ENCODE results near the gene NKX1-2. TPM values are rescaled to one million over a fixed set of nuclear protein-coding genes. Genes with fewer than 3 reads are reported as not detected.
A peak's percentile ranks its signal among the peaks of the same experiment; 100 is the strongest.

NKX1-2 gene
- total and polyA plus RNA-seq, 10 donors, result not detected

GRCh38 chr10:124451276-124451675, 1.4 kb upstream of the NKX1-2 start:
- intact Hi-C loops (cut with DNase I; ENCODE audit: low total_unique reads), result no loop called here
- no peak for TF ChIP-seq POLR2A (IDR thresholded peaks at IDR 0.05)
- TF ChIP-seq CTCF (IDR thresholded peaks at IDR 0.05 in 8 of 11, conservative IDR thresholded peaks at IDR 0.05 in 3 of 11), result no peak
- no peak for TF ChIP-seq POLR2AphosphoS5 (IDR thresholded peaks at IDR 0.05)
- Histone ChIP-seq H3K4me1 (peaks cover 22 to 43% (median 37%) of the 10 kb centered on the region in 6 donors), H3K4me3 (no peak overlapping the region), H3K9me3 (no peaks in the 10 kb centered on the region), H3K27me3 (replicated peaks in 1 of 7) (peaks cover 0 to 100% (median 67%) of the 10 kb centered on the region in 7 donors), H3K36me3 (no peaks in the 10 kb centered on the region), H3K27ac (no peak overlapping the region)
- no peak for DNase-seq
- 14 to 26% (median 21%) methylated on average over 6 of the region's 6 CpGs for WGBS, 5 donors

GRCh38 chr10:124450783-124451057, 885 bp upstream of the NKX1-2 start:
- intact Hi-C loops (cut with DNase I; ENCODE audit: low total_unique reads), result no loop called here
- no peaks in the 10 kb centered on the region for H3K36me3 ChIP-seq
- no peak for DNase-seq
- H3K27ac ChIP-seq, result no peak overlapping the region
- WGBS, 5 donors, result 10 to 29% (median 13%) methylated on average over 3 to 5 of the region's 5 CpGs
- peaks cover 22 to 43% (median 37%) of the 10 kb centered on the region in 6 donors for H3K4me1 ChIP-seq
- peak overlapping the region in 1 of 8 donors; percentile 17 for H3K4me3 ChIP-seq
- H3K9me3 ChIP-seq, result no peaks in the 10 kb centered on the region
- TF ChIP-seq CTCF (IDR thresholded peaks at IDR 0.05 in 8 of 11, conservative IDR thresholded peaks at IDR 0.05 in 3 of 11), result no peak
- TF ChIP-seq POLR2A (IDR thresholded peaks at IDR 0.05), result no peak
- TF ChIP-seq POLR2AphosphoS5 (IDR thresholded peaks at IDR 0.05), result no peak
- H3K27me3 ChIP-seq (replicated peaks in 1 of 7), result peaks cover 0 to 100% (median 73%) of the 10 kb centered on the region in 7 donors

- H3K4me3 ChIP-seq, result peak overlapping the region in 6 of 8 donors; percentile 0 to 59 (median 16)
These were observed 444 bp downstream of the NKX1-2 start for GRCh38 chr10:124449170-124450011.

More at GRCh38 chr10:124449170-124450011, 444 bp downstream of the NKX1-2 start:
- H3K27ac ChIP-seq, result no peak overlapping the region
- H3K36me3 ChIP-seq, result no peaks in the 10 kb centered on the region
- no peak for DNase-seq
- intact Hi-C loops (cut with DNase I; ENCODE audit: low total_unique reads), result no loop called here
- H3K9me3 ChIP-seq, result no peaks in the 10 kb centered on the region
- peaks cover 0 to 100% (median 71%) of the 10 kb centered on the region in 7 donors for H3K27me3 ChIP-seq (replicated peaks in 1 of 7)
- 2 to 9% (median 4%) methylated on average over 36 to 59 of the region's 59 CpGs for WGBS, 5 donors
- TF ChIP-seq CTCF (IDR thresholded peaks at IDR 0.05 in 8 of 11, conservative IDR thresholded peaks at IDR 0.05 in 3 of 11) (no peak), POLR2AphosphoS5 (IDR thresholded peaks at IDR 0.05) (no peak), POLR2A (IDR thresholded peaks at IDR 0.05) (no peak)
- H3K4me1 ChIP-seq, result peaks cover 22 to 43% (median 37%) of the 10 kb centered on the region in 6 donors

Measured in spleen (tissue), 11 donors.